ENCODE results near the gene GABBR2. TPM values are rescaled to one million over a fixed set of nuclear protein-coding genes. Genes with fewer than 3 reads are reported as not detected.

GABBR2 gene
- total RNA-seq, 2 experiments from 2014 or later = not detected

GRCh38 chr9:98706651-98707165 is 2.0 kb downstream of the GABBR2 start:
- no peaks in the 10 kb centered on the region for H3K36me3 Mint-ChIP-seq (ENCODE audit: low read depth)
- ATAC-seq (ENCODE audit: poor library complexity) (no peak), DNase-seq (no peak)
- Histone ChIP-seq H3K27ac (ENCODE audit: low read depth in 1 of 2, low read length in 2 of 2) (no peak overlapping the region), H3K9me3 (ENCODE audit: control insufficient read depth in 1 of 2, insufficient read depth in 1 of 2, low read length in 2 of 2) (peaks cover 0 to 15% of the 10 kb centered on the region in 2 experiments), H3K4me3 (ENCODE audit: low read length) (no peak overlapping the region), H3K4me1 (ENCODE audit: insufficient read depth, low read length) (peaks cover 5% of the 10 kb centered on the region), H3K36me3 (ENCODE audit: insufficient read depth, low read length) (no peaks in the 10 kb centered on the region), H3K27me3 (ENCODE audit: control insufficient read depth in 1 of 2, insufficient read depth in 2 of 2, low read length in 2 of 2) (peaks cover 21 to 58% of the 10 kb centered on the region in 2 experiments)
- peaks cover 69% of the 10 kb centered on the region for H3K27me3 Mint-ChIP-seq
- no peaks in the 10 kb centered on the region for H3K9me3 Mint-ChIP-seq
- no peak overlapping the region for H3K27ac Mint-ChIP-seq
- intact Hi-C loops (cut with DNase I, micrococcal nuclease) = no loop called here
- no peak overlapping the region for H3K4me3 Mint-ChIP-seq
- no peaks in the 10 kb centered on the region for H3K4me1 Mint-ChIP-seq (ENCODE audit: low read depth)
- no peak for TF ChIP-seq CTCF (IDR thresholded peaks at IDR 0.05)
- CTCF ChIA-PET = no interaction called here
- POLR2A ChIA-PET = no interaction called here

- ATAC-seq (ENCODE audit: poor library complexity) (no peak), DNase-seq (no peak)
- H3K36me3 Mint-ChIP-seq (ENCODE audit: low read depth) = no peaks in the 10 kb centered on the region
- intact Hi-C loops (cut with DNase I, micrococcal nuclease) = no loop called here
- Histone ChIP-seq H3K9me3 (ENCODE audit: control insufficient read depth in 1 of 2, insufficient read depth in 1 of 2, low read length in 2 of 2) (peaks cover 0 to 11% of the 10 kb centered on the region in 2 experiments), H3K4me3 (ENCODE audit: low read length) (no peak overlapping the region), H3K27me3 (ENCODE audit: control insufficient read depth in 1 of 2, insufficient read depth in 2 of 2, low read length in 2 of 2) (peaks cover 16 to 35% of the 10 kb centered on the region in 2 experiments), H3K36me3 (ENCODE audit: insufficient read depth, low read length) (no peaks in the 10 kb centered on the region), H3K4me1 (ENCODE audit: insufficient read depth, low read length) (peaks cover 5% of the 10 kb centered on the region), H3K27ac (ENCODE audit: low read depth in 1 of 2, low read length in 2 of 2) (no peak overlapping the region)
- TF ChIP-seq CTCF (IDR thresholded peaks at IDR 0.05) = no peak
- no peaks in the 10 kb centered on the region for H3K9me3 Mint-ChIP-seq
- H3K27me3 Mint-ChIP-seq = peaks cover 80% of the 10 kb centered on the region
- POLR2A ChIA-PET = no interaction called here
- no peaks in the 10 kb centered on the region for H3K4me1 Mint-ChIP-seq (ENCODE audit: low read depth)
- H3K27ac Mint-ChIP-seq = no peak overlapping the region
- CTCF ChIA-PET = no interaction called here
- H3K4me3 Mint-ChIP-seq = no peak overlapping the region
Observed at GRCh38 chr9:98702835-98703380, 5.8 kb downstream of the GABBR2 start.

GRCh38 chr9:98702340-98702739 is 6.4 kb downstream of the GABBR2 start:
- ATAC-seq (ENCODE audit: poor library complexity) = no peak
- H3K27ac ChIP-seq (ENCODE audit: low read depth in 1 of 2, low read length in 2 of 2) = no peak overlapping the region
- DNase-seq = no peak
- ChIA-PET POLR2A (no interaction called here), CTCF (no interaction called here)
- peaks cover 0 to 9% of the 10 kb centered on the region in 2 experiments for H3K9me3 ChIP-seq (ENCODE audit: control insufficient read depth in 1 of 2, insufficient read depth in 1 of 2, low read length in 2 of 2)
- no peak overlapping the region for H3K27ac Mint-ChIP-seq
- no peak overlapping the region for H3K4me3 ChIP-seq (ENCODE audit: low read length)
- TF ChIP-seq CTCF (IDR thresholded peaks at IDR 0.05) = no peak
- H3K27me3 Mint-ChIP-seq = peaks cover 80% of the 10 kb centered on the region
- peaks cover 5% of the 10 kb centered on the region for H3K4me1 ChIP-seq (ENCODE audit: insufficient read depth, low read length)
- H3K27me3 ChIP-seq (ENCODE audit: control insufficient read depth in 1 of 2, insufficient read depth in 2 of 2, low read length in 2 of 2) = peaks cover 12 to 29% of the 10 kb centered on the region in 2 experiments
- H3K9me3 Mint-ChIP-seq = no peaks in the 10 kb centered on the region
- no peaks in the 10 kb centered on the region for H3K36me3 ChIP-seq (ENCODE audit: insufficient read depth, low read length)
- H3K4me1 Mint-ChIP-seq (ENCODE audit: low read depth) = no peaks in the 10 kb centered on the region
- no peak overlapping the region for H3K4me3 Mint-ChIP-seq
- intact Hi-C loops (cut with DNase I, micrococcal nuclease) = no loop called here
- H3K36me3 Mint-ChIP-seq (ENCODE audit: low read depth) = no peaks in the 10 kb centered on the region

All from CD4-positive, alpha-beta T cell (primary cell).